HG02610 (cell line): Measurements from ENCODE around the gene ZKSCAN2.

Source experiments
- ATAC-seq: cut with Tn5 transposase; IDR thresholded peaks from one replicate; pipeline ENCODE4 v1.9.1; 2021; ENCODE audit warnings: mild to moderate bottlenecking, moderate library complexity; ENCODE audit not compliant: unreplicated experiment

Gene ZKSCAN2

GRCh38 chr16:25224731-25225319 is 32.8 kb downstream of the ZKSCAN2 start:
- ATAC-seq = no peak

- no peak for ATAC-seq
Measured at GRCh38 chr16:25223964-25224363, 33.7 kb downstream of the ZKSCAN2 start.

- no peak for ATAC-seq
Measured at GRCh38 chr16:25222959-25223358, 34.7 kb downstream of the ZKSCAN2 start.

GRCh38 chr16:25219070-25219737 is 38.4 kb downstream of the ZKSCAN2 start:
- no peak for ATAC-seq

GRCh38 chr16:25217921-25218320 is 39.7 kb downstream of the ZKSCAN2 start:
- no peak for ATAC-seq

- ATAC-seq = no peak
Measured at GRCh38 chr16:25217112-25217511, 40.5 kb downstream of the ZKSCAN2 start.

- ATAC-seq = no peak
Measured at GRCh38 chr16:25213709-25214397, 43.8 kb downstream of the ZKSCAN2 start.

GRCh38 chr16:25212636-25213035 is 45.0 kb downstream of the ZKSCAN2 start:
- no peak for ATAC-seq

- ATAC-seq = no peak
Measured at GRCh38 chr16:25210758-25211157, 46.9 kb downstream of the ZKSCAN2 start.

GRCh38 chr16:25199457-25199856 is 58.2 kb downstream of the ZKSCAN2 start:
- no peak for ATAC-seq

GRCh38 chr16:25198021-25198420 is 59.6 kb downstream of the ZKSCAN2 start:
- no peak for ATAC-seq

- ATAC-seq = no peak
Measured at GRCh38 chr16:25194273-25194878, 63.3 kb downstream of the ZKSCAN2 start.

- ATAC-seq = no peak
Measured at GRCh38 chr16:25192096-25192495, 65.5 kb downstream of the ZKSCAN2 start.

GRCh38 chr16:25189305-25189704 is 68.3 kb downstream of the ZKSCAN2 start:
- no peak for ATAC-seq

GRCh38 chr16:25187491-25187795 is 70.2 kb downstream of the ZKSCAN2 start:
- ATAC-seq = no peak
